OCI-LY1 (cell line): ENCODE data around the gene LILRB4.

Experiments
- H2AFZ ChIP-seq: fragments of 200-600 bp; sonication (generic), shearing (Covaris generic); 2 replicates; pipeline ENCODE4 v1.6.0; 2014; ENCODE audit warnings: antibody characterized with exemption, mild to moderate bottlenecking, low read length
- H3F3A ChIP-seq: fragments of 200-600 bp; sonication (generic), shearing (Covaris generic); 2 replicates; pipeline ENCODE4 v1.6.0; 2014; ENCODE audit warnings: mild to moderate bottlenecking, antibody characterized with exemption, low read length, moderate library complexity; ENCODE audit not compliant: insufficient read depth
- H3K27ac ChIP-seq: fragments of 200-600 bp; sonication (generic); 2 replicates; pipeline ENCODE4 v1.5.1; 2014; ENCODE audit warnings: low read length, mixed run types, mild to moderate bottlenecking, low read depth; ENCODE audit not compliant: poor library complexity, severe bottlenecking
- H3K27me3 ChIP-seq: fragments of 200-600 bp; sonication (generic); 2 replicates; pipeline ENCODE4 v1.6.0; 2014; ENCODE audit warnings: antibody characterized with exemption, mild to moderate bottlenecking, low read length, moderate library complexity; ENCODE audit not compliant: insufficient read depth
- H3K36me3 ChIP-seq: fragments of 200-600 bp; sonication (generic); 2 replicates; pipeline ENCODE4 v1.6.1; 2014; ENCODE audit warnings: mild to moderate bottlenecking, antibody characterized with exemption, low read length, moderate library complexity, mixed read lengths; ENCODE audit not compliant: insufficient read depth
- H3K4me1 ChIP-seq: fragments of 200-600 bp; sonication (generic); 2 replicates; pipeline ENCODE4 v1.5.1; 2014; ENCODE audit warnings: mild to moderate bottlenecking, low read length, moderate library complexity; ENCODE audit not compliant: insufficient read depth, severe bottlenecking
- H3K4me2 ChIP-seq: fragments of 200-600 bp; sonication (generic), shearing (Covaris generic); 2 replicates; pipeline ENCODE4 v1.6.1; 2014; ENCODE audit warnings: low read length
- H3K4me3 ChIP-seq: fragments of 200-600 bp; sonication (generic); 2 replicates; pipeline ENCODE4 v1.5.1; 2014; ENCODE audit warnings: low read length, low read depth, mild to moderate bottlenecking, mixed read lengths; ENCODE audit not compliant: poor library complexity, severe bottlenecking
- H3K79me2 ChIP-seq: fragments of 200-600 bp; shearing (Covaris generic); 2 replicates; pipeline ENCODE4 v1.6.1; 2016; ENCODE audit warnings: mixed run types, low read length, mixed read lengths; ENCODE audit not compliant: insufficient read depth
- H3K9ac ChIP-seq: fragments of 200-600 bp; sonication (generic), shearing (Covaris generic); 2 replicates; pipeline ENCODE4 v1.6.1; 2014; ENCODE audit warnings: mild to moderate bottlenecking, low read length, mixed read lengths
- H3K9me2 ChIP-seq: fragments of 200-600 bp; sonication (generic), shearing (Covaris generic); 2 replicates; pipeline ENCODE4 v1.6.1; 2014; ENCODE audit warnings: low read depth, mild to moderate bottlenecking, low read length, mixed read lengths
- H3K9me3 ChIP-seq: fragments of 200-600 bp; shearing (Covaris generic); 2 replicates; pipeline ENCODE4 v1.6.1; 2014; ENCODE audit warnings: low read length, mixed read lengths
- H4K20me1 ChIP-seq: fragments of 200-600 bp; sonication (generic), shearing (Covaris generic); 2 replicates; pipeline ENCODE4 v1.6.0; 2016; ENCODE audit warnings: mild to moderate bottlenecking, low read length; ENCODE audit not compliant: insufficient read depth
- EZH2 ChIP-seq: fragments of 200-600 bp; sonication (generic), shearing (Covaris generic); IDR thresholded peaks from 2 replicates; pipeline ENCODE4 v1.8.0; 2017; ENCODE audit warnings: borderline replicate concordance, mixed run types, mild to moderate bottlenecking, antibody characterized with exemption, low read length, moderate library complexity, mixed read lengths
- TF ChIP-seq, protein P1 (sequence below): fragments of 200-600 bp; sonication (generic), shearing (Covaris generic); IDR thresholded peaks from 2 replicates; pipeline ENCODE4 v1.5.1; 2017; ENCODE audit warnings: mild to moderate bottlenecking, antibody characterized with exemption, low read length, moderate library complexity, mixed read lengths

LILRB4 gene

DNA sequence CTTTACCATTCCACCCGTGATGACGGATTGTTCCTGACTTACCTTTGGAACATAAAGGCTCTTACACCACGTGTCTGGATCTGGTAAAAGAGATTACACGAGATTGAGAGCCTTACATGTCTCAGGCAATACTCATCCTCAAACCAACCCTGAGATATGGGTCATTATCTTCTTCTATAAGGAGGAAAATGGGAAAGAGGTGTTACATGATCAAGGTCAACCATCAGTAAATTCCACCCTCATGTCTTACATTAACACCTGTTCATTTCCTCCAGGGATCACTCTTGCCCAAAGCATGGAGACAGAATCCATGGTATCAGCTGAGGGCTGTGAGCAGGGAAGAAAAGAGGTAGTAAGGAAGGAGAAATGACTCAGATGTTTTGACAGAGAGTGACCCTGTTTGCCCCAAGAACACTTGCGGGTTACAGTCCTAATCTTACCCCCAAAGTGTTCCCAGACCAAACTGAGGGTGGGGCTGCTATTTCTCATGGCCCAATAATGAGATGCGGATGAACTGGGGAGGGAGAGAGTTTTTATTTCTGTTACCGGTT is 19.6 kb downstream of the LILRB4 start:
- Histone ChIP-seq H3K4me1 (no peaks in the 10 kb centered on the region), H3K4me3 (no peak overlapping the region), H3K9me2 (no peaks in the 10 kb centered on the region), H4K20me1 (no peaks in the 10 kb centered on the region), H3K79me2 (no peaks in the 10 kb centered on the region), H3K4me2 (no peak overlapping the region), H3K27me3 (no peaks in the 10 kb centered on the region), H3K36me3 (no peaks in the 10 kb centered on the region), H3F3A (no peaks in the 10 kb centered on the region), H3K9ac (no peak overlapping the region), H3K27ac (no peak overlapping the region), H3K9me3 (no peaks in the 10 kb centered on the region), H2AFZ (no peak overlapping the region)
- no peak for TF ChIP-seq EZH2
- TF ChIP-seq, protein P1, sequence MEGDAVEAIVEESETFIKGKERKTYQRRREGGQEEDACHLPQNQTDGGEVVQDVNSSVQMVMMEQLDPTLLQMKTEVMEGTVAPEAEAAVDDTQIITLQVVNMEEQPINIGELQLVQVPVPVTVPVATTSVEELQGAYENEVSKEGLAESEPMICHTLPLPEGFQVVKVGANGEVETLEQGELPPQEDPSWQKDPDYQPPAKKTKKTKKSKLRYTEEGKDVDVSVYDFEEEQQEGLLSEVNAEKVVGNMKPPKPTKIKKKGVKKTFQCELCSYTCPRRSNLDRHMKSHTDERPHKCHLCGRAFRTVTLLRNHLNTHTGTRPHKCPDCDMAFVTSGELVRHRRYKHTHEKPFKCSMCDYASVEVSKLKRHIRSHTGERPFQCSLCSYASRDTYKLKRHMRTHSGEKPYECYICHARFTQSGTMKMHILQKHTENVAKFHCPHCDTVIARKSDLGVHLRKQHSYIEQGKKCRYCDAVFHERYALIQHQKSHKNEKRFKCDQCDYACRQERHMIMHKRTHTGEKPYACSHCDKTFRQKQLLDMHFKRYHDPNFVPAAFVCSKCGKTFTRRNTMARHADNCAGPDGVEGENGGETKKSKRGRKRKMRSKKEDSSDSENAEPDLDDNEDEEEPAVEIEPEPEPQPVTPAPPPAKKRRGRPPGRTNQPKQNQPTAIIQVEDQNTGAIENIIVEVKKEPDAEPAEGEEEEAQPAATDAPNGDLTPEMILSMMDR, result no peak

DNA sequence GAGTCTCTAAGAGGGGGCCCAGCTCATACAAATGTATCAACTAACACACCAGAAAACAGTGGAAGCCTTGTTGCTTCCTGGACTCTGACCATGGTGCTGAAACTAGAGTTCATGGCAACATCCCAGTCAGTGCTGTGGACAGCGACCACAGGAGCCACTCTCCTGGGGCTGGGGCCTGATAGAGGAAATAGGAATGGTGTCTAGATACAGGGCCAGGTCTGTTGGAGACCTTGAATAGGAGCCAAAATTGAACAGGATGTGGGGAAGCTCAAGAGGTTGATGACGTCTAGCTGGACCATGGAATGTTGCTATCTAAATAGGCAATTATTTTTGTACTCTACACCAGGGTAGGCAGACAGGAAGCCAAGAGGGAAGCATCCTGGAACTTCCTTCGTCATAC is 21.7 kb downstream of the LILRB4 start:
- TF ChIP-seq, protein P1, result no peak
- TF ChIP-seq EZH2, result no peak
- H2AFZ ChIP-seq, result no peak overlapping the region
- no peaks in the 10 kb centered on the region for H4K20me1 ChIP-seq
- H3K27me3 ChIP-seq, result no peaks in the 10 kb centered on the region
- no peaks in the 10 kb centered on the region for H3F3A ChIP-seq
- no peak overlapping the region for H3K27ac ChIP-seq
- no peaks in the 10 kb centered on the region for H3K79me2 ChIP-seq
- H3K9ac ChIP-seq, result no peak overlapping the region
- H3K9me3 ChIP-seq, result no peaks in the 10 kb centered on the region
- no peaks in the 10 kb centered on the region for H3K36me3 ChIP-seq
- no peaks in the 10 kb centered on the region for H3K9me2 ChIP-seq
- H3K4me2 ChIP-seq, result no peak overlapping the region
- H3K4me1 ChIP-seq, result no peaks in the 10 kb centered on the region
- H3K4me3 ChIP-seq, result no peak overlapping the region

DNA sequence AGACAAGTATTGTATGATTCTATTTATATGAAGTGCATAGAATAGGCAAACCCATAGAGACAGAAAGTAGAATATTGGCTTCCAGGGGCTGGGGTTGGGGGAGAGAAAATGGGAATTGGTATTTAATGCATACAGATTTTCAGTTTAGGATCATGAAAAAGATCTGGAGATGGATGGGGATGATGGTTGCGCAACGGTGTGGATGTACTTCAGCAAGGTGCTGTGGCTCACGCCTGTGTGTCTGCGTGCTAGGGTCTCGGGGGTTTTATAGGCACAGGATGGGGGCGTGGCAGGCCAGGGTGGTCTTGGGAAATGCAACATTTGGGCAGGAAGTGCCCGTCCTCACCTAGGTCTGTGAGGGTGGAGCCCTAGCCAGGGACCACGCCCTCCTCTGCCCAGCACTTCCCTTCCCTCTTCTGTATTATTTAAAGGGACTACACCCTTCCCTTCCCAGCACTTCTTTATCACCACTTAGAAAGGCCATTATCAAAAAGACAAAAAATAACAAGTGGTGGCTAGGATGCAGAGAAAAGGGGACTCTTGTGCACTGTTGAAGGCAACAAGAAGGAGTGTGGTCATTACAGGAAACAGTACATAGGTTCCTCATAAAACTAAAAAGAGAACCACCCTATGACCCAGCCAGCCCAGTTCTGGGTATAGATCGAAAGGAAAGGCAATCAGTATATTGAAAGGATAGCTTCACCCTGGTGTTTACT is 29.0 kb downstream of the LILRB4 start:
- H3K79me2 ChIP-seq, result no peaks in the 10 kb centered on the region
- H3K27ac ChIP-seq, result no peak overlapping the region
- H3K9me2 ChIP-seq, result no peaks in the 10 kb centered on the region
- H4K20me1 ChIP-seq, result no peaks in the 10 kb centered on the region
- no peak overlapping the region for H3K4me3 ChIP-seq
- H3K4me1 ChIP-seq, result no peaks in the 10 kb centered on the region
- H3K27me3 ChIP-seq, result no peaks in the 10 kb centered on the region
- TF ChIP-seq EZH2, result no peak
- TF ChIP-seq, protein P1, result no peak
- H3K36me3 ChIP-seq, result no peaks in the 10 kb centered on the region
- no peaks in the 10 kb centered on the region for H3K9me3 ChIP-seq
- H2AFZ ChIP-seq, result no peak overlapping the region
- no peak overlapping the region for H3K4me2 ChIP-seq
- no peak overlapping the region for H3K9ac ChIP-seq
- H3F3A ChIP-seq, result no peaks in the 10 kb centered on the region
